ENCODE results near the gene E2F6.

Gene E2F6

GRCh38 chr2:11492244-11492643 is 26.3 kb upstream of the E2F6 start:
- no peak for DNase-seq

DNA sequence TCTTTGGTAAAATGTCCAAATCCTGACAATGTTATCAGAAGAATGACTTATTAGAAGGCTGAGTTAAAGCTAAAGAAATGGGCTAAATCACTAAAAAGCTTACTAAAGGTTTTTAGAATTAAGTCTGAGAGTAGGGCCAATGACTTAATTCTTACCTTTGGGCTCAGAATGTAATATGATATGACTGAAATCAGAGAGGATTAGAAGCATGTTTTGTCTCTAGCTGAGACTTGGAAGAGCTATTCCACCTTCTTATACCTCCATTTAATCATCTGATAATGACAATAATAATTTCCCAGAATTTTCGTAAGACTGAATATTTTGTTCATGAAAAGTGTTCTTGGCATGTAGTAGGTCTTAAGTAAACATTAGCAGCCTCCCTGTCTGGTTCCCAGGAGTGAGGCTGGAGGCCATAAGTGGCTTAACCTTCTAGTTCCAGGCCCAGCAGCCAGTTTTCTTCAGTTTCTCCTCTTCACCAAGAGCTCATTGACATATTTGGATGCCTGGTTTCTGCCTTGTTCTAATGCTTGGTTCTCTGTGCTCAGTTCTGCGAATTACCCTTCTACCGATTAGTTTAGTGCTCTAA is 25.5 kb upstream of the E2F6 start:
- no peak for DNase-seq

GRCh38 chr2:11490194-11490593 is 24.2 kb upstream of the E2F6 start:
- DNase-seq, result no peak

- no peak for DNase-seq
Measured at GRCh38 chr2:11488809-11489208, 22.8 kb upstream of the E2F6 start.

- no peak for DNase-seq
Measured at GRCh38 chr2:11483806-11484617, 18.1 kb upstream of the E2F6 start.

GRCh38 chr2:11482473-11483035 is 16.6 kb upstream of the E2F6 start:
- DNase-seq, result no peak

- DNase-seq, result no peak
Measured at GRCh38 chr2:11481789-11482472, 16.0 kb upstream of the E2F6 start.

- no peak for DNase-seq
Measured at GRCh38 chr2:11481426-11481788, 15.4 kb upstream of the E2F6 start.

DNA sequence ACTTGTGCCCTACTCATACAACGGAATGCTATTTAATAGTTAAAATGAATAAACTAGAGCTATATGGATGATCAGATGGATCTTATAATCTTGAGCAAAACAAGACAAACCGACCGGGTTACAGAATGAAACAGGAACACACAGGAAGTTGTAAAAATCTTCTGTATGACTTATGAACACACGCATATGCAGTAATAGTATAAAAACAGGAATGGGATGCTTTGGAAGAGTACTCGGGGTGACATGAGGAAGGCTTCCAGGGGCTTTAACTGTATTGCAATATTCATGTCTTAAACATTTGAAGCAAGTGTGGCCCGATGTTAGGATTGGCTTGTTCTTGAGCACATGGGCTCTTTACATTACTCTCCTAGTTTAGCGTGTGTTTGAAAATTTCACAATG is 14.9 kb upstream of the E2F6 start:
- no peak for DNase-seq

DNA sequence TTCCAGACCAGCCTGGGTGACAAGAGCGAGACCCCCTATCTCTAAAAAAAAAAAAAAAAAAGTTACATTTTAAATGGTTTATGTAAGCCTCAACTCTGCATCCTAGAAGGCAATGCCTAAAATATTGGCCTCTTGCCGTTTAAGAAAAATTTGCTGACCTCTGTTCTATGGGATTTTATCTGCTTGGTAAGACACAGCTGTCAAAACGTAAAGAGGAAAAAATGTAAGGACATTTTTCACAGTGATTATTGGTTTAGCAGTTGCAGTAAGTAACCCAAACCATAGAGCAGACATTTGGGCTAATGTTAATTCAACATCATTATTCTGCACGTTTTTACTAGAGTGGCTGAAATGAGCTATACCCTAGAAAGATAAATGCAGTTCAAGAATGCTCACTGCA is 14.4 kb upstream of the E2F6 start:
- no peak for DNase-seq

DNA sequence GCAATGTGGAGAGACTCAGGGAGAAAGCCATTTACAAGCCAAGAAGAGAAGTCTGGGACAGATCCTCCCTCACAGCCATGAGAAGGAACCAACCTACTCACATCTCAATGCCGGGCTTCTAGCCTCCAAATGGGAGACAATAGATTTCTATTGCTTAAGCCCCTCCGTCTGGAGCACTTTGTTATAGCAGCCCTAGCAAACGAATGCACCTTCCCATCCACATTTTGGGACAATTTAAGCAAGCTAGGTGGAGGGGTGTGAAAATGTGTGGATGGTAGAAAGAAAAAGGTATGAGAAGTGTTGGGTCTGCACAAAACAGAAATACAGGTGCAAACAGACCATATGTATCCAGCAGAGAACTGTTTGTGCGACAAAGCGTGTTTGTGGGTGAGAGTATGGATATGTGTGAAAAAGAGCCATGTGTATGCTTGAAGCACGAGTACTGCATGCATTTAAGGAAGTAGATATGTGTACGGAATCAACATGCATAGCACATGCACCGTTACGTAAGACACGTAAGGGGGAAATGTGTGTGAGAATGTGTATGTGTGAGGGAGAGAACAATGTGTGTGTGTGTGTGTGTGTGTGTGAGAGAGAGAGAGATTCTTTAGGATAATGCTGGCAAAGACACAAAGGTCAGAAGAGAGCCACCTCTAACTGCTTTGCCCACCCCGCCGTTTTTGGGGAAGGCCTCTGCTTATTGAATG is 13.1 kb upstream of the E2F6 start:
- no peak for DNase-seq

- DNase-seq, result peak; percentile 87 to 95
Measured at GRCh38 chr2:11477994-11478393, 12.0 kb upstream of the E2F6 start.

DNA sequence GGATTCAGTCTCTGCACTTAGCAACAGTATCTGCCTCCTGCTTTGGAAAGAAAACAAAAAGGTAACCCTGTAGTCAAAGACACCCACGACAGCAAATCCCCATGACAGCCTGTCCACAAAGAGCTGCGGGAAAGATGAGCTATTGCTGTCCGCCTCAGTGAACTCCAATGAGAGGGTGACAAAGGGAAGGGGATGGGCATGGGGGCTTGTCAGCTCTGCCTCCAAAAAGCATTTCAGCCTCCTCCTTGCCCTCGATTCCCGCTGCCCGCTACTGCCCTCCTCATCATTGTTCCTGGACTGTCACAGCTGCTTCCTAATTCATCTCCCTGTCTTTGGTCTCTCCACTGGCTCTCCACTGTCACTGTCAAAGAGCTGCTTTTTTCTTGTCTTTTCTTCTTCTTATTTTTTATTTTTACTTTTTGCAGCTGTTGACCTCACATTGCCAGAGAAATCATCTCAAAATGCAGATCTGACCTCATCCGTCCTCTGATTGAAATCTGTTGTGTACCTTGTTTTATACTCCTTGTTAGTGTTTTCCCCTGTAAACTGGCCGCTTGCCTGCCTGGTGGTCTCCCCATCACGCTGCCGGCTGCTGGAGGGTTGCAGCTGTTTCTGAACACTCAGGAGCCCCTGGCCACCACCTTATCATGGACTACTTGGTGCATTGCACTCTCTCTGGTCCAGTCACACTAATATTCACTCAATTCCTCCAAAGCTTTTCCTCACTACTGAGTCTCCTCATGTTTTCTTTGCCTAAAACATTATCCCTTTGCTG is 7.9 kb upstream of the E2F6 start:
- DNase-seq, result no peak

DNA sequence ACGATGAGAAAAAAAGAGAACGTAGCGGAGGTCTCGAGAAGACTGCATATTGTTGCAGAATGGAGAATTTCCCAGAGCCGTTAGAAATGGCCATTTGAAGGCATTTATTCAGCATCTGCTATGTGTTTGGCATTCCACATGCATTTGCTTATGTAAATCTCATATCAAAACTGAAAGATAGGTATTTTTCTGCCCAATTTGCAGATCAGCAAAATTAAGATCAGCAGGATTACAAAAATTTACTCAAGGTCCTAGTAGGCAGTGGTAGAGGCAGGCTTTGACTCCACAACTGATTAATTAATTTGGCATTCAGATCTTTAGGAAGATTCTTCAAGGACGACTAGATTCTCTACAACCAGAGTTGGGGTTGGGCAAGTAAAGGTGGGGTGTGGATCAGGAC is 1.8 kb upstream of the E2F6 start:
- no peak for DNase-seq

GRCh38 chr2:11467129-11467649 is 1.2 kb upstream of the E2F6 start:
- no peak for DNase-seq

DNA sequence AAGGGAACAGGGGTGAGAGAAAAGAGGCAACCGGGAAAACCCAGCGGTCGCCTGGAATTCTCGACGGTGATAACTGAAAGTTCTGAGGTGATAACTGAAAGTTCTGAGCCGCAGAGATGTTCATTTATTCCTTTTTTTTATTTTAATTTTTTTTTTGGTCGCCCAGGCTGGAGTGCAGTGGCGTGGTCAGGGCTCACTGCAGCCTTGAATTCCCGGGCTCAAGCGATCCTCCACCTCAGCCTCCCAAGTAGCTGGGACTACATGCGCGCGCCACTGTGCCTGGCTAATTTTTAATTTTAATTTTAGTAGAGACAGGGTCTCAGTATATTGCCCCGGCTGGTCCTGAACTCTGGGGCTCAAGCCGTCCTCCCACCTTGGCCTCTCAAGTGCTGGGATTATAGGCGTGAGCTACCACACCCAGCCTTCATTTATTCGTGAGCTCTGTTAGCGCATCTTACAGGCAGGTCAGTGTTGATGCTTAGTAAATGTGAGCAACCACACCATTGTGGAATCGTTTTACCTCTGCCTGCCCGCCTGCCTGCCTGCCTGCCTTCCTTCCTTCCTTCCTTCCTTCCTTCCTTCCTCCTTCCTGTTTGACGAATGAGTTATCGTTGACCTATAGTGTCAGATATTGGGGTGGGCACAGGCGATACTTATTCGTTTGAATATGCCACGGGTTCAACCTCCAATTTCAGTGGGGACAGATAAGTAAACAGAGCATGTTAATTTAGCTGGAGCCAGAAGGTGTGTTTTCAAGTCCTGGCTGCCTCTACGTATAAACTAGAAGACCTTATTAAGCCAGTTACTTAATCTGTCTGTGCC is 557 bp upstream of the E2F6 start:
- DNase-seq, result no peak

- no peak for DNase-seq
Measured at GRCh38 chr2:11465110-11465484, 864 bp downstream of the E2F6 start.

DNA sequence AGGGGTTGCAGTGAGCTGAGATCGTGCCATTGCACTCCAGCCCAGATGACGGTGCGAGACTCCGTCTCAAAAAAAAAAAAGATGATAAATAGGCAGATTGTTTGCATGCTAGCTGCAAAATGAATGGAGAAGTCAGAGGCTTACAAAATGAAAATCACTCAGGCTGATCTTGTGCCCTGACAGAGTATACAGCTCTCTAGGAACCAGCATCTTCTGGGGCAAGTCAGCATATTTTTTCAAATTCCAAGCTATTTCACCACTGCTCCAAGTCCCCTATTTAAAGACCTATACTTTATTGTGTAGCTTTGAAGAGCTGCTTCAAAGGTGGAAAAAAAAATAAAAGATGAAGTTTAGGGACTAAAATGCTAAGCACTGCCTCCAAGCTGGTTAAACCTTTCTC is 6.1 kb downstream of the E2F6 start:
- DNase-seq, result no peak

GRCh38 chr2:11458753-11459152 is 7.2 kb downstream of the E2F6 start:
- DNase-seq, result no peak

GRCh38 chr2:11457935-11458334 is 8.0 kb downstream of the E2F6 start:
- DNase-seq, result no peak

DNA sequence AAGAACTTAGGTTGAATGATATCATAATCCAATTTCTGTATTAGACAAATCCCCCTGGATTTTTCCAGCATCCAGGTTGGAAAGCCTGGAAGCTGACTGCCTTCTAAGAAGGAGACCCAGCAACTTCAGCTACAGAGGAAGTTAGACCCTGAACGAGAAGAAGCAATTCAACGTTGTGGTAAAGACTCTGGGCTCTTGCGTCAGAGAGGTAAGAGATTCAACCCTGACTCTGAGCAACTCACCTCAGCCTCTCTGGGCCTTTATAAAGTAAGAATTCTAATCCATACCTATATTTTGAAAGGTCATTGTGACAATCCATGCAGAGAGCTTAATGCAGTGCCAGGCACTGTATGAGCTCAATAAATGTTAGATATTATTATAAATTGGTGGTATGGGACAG is 9.7 kb downstream of the E2F6 start:
- DNase-seq, result no peak
